Measurements from ENCODE around the gene HDAC11. TPM values are rescaled to one million over a fixed set of nuclear protein-coding genes. Genes with fewer than 3 reads are reported as not detected.

HDAC11 gene
- total RNA-seq, 1 donor from 2014 or later, result 15.2 TPM

DNA sequence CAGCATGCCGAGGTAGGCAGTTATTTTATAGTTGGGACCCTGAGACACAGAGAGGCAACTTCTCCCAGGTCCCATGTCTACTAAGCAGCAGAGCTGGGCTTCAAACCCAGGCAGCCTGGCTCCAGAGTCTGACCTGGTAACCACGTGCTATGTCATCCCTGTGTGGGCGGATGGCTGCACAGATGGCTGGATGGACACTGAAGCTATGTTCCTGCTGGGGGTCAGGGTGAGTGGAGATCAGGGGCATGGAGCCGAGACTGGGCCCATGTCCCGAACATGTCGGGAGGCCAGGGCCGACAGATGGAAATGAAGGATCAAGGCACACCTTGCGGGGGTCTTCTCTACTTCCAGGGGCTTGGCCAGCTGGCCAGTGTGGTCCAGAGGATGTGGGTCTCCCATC, 59.6 kb downstream of the HDAC11 start:
- peak overlapping the region; percentile 99 for H3K27ac Mint-ChIP-seq (ENCODE audit: unreplicated experiment)
- H3K9me3 Mint-ChIP-seq (ENCODE audit: low read depth), result peaks cover 10% of the 10 kb centered on the region
- no peaks in the 10 kb centered on the region for H3K36me3 Mint-ChIP-seq (ENCODE audit: low read depth)
- no peak for DNase-seq (ENCODE audit: low spot score)
- no peaks in the 10 kb centered on the region for H3K27me3 Mint-ChIP-seq (ENCODE audit: low read depth)
- TF ChIP-seq, protein P1, sequence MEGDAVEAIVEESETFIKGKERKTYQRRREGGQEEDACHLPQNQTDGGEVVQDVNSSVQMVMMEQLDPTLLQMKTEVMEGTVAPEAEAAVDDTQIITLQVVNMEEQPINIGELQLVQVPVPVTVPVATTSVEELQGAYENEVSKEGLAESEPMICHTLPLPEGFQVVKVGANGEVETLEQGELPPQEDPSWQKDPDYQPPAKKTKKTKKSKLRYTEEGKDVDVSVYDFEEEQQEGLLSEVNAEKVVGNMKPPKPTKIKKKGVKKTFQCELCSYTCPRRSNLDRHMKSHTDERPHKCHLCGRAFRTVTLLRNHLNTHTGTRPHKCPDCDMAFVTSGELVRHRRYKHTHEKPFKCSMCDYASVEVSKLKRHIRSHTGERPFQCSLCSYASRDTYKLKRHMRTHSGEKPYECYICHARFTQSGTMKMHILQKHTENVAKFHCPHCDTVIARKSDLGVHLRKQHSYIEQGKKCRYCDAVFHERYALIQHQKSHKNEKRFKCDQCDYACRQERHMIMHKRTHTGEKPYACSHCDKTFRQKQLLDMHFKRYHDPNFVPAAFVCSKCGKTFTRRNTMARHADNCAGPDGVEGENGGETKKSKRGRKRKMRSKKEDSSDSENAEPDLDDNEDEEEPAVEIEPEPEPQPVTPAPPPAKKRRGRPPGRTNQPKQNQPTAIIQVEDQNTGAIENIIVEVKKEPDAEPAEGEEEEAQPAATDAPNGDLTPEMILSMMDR (IDR thresholded peaks at IDR 0.05), result no peak
- no peak overlapping the region for H3K4me3 Mint-ChIP-seq (ENCODE audit: unreplicated experiment)
- H3K4me1 Mint-ChIP-seq (ENCODE audit: low read depth), result peaks cover 100% of the 10 kb centered on the region

DNA sequence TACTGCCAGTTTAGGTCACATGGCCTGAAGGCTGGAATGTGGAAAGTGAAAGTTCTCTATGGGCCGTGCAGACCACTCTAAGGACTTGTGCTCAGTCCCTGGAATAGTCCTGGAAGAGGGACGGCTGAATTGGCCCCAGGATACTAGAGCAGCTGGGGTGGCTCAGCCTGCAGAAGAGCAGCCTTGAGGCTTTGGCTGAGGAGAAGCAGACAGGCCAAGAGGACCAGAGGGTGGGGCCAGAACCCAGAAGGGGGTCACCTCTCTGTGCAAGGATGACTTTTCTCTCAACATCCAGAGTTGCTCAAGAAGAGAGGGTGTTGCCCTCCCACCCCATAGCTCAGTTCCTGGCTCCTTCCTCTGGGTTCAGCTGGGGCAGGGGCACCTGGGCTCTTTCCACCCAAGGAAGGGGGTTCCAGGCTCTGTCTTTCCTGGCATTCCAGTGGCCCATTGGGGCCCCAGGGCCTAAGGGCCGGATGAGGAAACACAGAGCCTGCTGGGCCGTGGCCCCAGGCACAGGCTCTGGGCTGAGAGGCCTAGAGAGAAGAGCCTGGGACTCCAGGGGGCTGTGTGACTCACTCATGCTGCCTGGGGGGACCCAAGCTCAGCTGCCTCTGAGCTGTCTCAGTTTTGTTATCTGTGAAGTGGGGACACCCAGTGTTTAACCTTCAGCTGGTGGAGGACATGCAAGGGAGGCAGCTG, 60.3 kb downstream of the HDAC11 start:
- Mint-ChIP-seq H3K27ac (ENCODE audit: unreplicated experiment) (peak overlapping the region; percentile 99), H3K27me3 (ENCODE audit: low read depth) (no peaks in the 10 kb centered on the region), H3K4me1 (ENCODE audit: low read depth) (peaks cover 100% of the 10 kb centered on the region), H3K9me3 (ENCODE audit: low read depth) (peaks cover 10% of the 10 kb centered on the region), H3K4me3 (ENCODE audit: unreplicated experiment) (no peak overlapping the region), H3K36me3 (ENCODE audit: low read depth) (no peaks in the 10 kb centered on the region)
- TF ChIP-seq, protein P1 (IDR thresholded peaks at IDR 0.05), result no peak
- DNase-seq (ENCODE audit: low spot score), result no peak

DNA sequence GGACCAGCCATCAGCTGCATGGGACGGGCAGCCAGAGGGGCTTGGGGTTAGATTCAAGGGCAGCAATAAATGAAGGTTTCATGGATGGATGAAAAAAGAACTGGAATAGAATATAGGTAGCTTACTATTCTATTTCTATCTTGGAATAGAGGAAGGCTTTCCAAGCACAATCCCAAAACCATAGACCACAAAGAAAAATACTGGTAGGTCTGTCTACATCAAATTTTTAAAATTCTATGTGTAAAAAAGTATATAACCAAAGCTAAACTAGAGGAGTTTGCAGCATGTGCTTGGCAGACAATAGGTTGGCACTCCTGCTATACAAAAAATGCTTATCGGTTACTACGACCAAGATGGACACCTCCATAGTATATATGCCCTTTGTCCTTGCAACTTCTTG, 61.6 kb downstream of the HDAC11 start:
- Mint-ChIP-seq H3K4me1 (ENCODE audit: low read depth) (peaks cover 100% of the 10 kb centered on the region), H3K9me3 (ENCODE audit: low read depth) (peaks cover 7% of the 10 kb centered on the region)

DNA sequence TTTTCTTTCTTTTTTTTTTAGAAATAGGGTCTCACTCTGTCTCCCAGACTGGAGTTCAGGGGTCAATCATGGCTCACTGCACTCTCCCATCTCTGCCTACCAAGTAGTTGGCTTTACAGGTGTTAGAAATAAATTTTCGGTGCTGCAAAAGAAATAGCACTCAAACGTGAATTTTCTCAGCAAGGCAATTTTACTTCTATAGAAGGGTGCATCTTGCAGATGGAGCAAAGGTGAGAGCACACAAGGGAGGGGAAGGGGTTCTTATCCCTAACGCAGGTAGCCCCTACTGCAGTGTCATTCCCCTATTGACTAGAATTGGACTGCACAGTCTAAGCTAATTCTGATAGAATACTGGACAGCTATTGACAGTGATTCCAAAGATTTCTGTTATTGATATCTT, 62.0 kb downstream of the HDAC11 start:
- peaks cover 6% of the 10 kb centered on the region for H3K9me3 Mint-ChIP-seq (ENCODE audit: low read depth)
- H3K4me1 Mint-ChIP-seq (ENCODE audit: low read depth), result peaks cover 100% of the 10 kb centered on the region
- no peak overlapping the region for H3K27ac Mint-ChIP-seq (ENCODE audit: unreplicated experiment)
- H3K36me3 Mint-ChIP-seq (ENCODE audit: low read depth), result no peaks in the 10 kb centered on the region
- TF ChIP-seq, protein P1 (IDR thresholded peaks at IDR 0.05), result no peak
- no peak for DNase-seq (ENCODE audit: low spot score)
- no peak overlapping the region for H3K4me3 Mint-ChIP-seq (ENCODE audit: unreplicated experiment)
- H3K27me3 Mint-ChIP-seq (ENCODE audit: low read depth), result no peaks in the 10 kb centered on the region

More for the DNA sequence above, 61.6 kb downstream of the HDAC11 start:
- H3K4me3 Mint-ChIP-seq (ENCODE audit: unreplicated experiment), result no peak overlapping the region
- no peak overlapping the region for H3K27ac Mint-ChIP-seq (ENCODE audit: unreplicated experiment)
- no peaks in the 10 kb centered on the region for H3K27me3 Mint-ChIP-seq (ENCODE audit: low read depth)
- TF ChIP-seq, protein P1 (IDR thresholded peaks at IDR 0.05), result no peak
- no peaks in the 10 kb centered on the region for H3K36me3 Mint-ChIP-seq (ENCODE audit: low read depth)
- no peak for DNase-seq (ENCODE audit: low spot score)

DNA sequence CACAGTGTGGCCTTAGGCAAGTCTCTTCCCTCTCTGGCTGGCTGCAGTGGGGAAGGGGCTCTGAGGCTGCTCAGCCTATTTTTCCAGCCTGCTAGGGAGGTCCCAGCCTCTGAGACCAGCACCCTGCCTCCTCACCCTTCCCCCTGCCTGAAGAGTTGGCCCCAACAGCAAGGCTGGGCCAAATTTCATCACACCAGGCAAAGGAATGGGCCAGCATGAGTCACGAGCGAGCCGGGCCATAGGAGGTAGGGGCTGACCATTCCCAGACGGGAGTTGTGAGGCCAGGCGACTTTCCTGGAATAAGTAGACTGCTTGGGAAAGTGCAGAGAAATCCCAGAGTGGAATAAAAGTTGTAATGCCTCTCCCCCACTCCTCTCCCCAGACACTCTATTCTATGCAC, 63.1 kb downstream of the HDAC11 start:
- H3K27ac Mint-ChIP-seq (ENCODE audit: unreplicated experiment), result peak overlapping the region; percentile 91
- peak; percentile 92 for DNase-seq (ENCODE audit: low spot score)
- H3K9me3 Mint-ChIP-seq (ENCODE audit: low read depth), result peaks cover 3% of the 10 kb centered on the region
- H3K36me3 Mint-ChIP-seq (ENCODE audit: low read depth), result no peaks in the 10 kb centered on the region
- H3K4me3 Mint-ChIP-seq (ENCODE audit: unreplicated experiment), result no peak overlapping the region
- TF ChIP-seq, protein P1 (IDR thresholded peaks at IDR 0.05), result no peak
- no peaks in the 10 kb centered on the region for H3K27me3 Mint-ChIP-seq (ENCODE audit: low read depth)
- peaks cover 100% of the 10 kb centered on the region for H3K4me1 Mint-ChIP-seq (ENCODE audit: low read depth)

Data from chondrocyte (in vitro differentiated cells).